A673 (cell line): Measurements from ENCODE around the gene EVPLL.

Experiments used
- CTCF ChIP-seq: fragments of 300-800, 200-600 bp; sonication (generic); conservative IDR thresholded peaks from 2 replicates; pipeline ENCODE4 v1.5.1; 2017; ENCODE audit warnings: low read depth, mild to moderate bottlenecking, antibody characterized with exemption, low read length, moderate library complexity, mixed read lengths
- EZH2 ChIP-seq: fragments of 200-600 bp; sonication (generic); IDR thresholded peaks from 2 replicates; pipeline ENCODE4 v1.6.1; 2017; ENCODE audit warnings: borderline replicate concordance, low read depth, mild to moderate bottlenecking, mixed read lengths, antibody characterized with exemption, low read length; ENCODE audit not compliant: poor library complexity, severe bottlenecking

DNA sequence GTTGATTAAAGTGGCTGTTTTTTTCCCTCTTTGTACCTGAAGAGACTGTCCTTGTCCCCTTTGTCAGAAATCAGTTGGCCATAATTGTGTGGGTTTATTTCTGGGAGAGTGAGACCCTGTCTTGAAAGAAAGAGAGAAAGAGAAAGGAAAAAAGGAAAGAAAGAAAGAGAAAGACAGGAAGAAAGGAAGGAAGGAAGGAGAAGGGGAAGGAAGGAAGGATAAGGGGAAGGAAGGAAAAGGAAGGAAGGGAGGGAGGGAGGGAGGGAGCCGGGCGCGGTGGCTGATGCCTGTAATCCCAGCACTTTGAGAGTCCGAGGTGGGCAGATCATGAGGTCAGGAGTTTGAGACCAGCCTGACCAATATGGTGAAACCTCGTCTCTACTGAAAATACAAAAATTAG, 6.8 kb upstream of the EVPLL start:
- TF ChIP-seq CTCF = no peak
- no peak for TF ChIP-seq EZH2
